Measurements from ENCODE around the gene IMPDH2.

DNA sequence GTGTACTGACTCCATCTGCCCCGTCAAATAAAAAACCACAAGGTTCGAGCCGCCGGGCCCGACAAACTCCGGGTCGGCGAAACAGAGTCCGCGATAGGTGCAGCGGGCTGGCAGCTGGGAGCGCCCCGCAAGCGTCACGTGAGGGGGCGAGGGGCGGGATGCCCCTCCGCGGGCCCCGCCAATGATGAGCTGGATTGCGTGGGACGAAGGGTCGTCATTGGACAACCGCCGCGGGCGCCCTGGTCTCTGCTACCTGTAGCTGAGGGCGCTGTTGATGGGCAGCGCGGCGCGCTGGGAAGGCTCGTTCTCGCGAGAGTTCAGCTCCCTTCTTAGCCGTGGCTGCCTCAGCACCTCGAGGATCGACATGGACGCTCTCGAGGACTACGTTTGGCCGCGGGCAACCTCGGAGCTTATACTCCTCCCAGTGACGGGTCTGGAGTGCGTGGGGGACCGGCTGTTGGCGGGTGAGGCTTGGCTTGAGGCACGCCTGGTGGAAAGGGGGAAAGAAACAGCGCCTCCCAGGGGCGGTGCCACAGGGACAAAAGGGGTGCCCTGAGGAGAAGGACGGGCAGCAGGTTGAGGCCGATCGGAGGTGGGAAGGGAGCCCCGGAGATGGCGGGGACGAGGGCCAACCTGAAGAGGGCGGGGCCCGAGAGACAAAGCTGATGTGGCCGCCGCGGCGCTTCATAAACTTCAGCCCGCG, 22.0 kb downstream of the IMPDH2 start, which contains the start of gene WDR6:
- TF ChIP-seq CTCF (IDR thresholded peaks at IDR 0.05) (peak; percentile 33 to 68 (median 56)), POLR2A (IDR thresholded peaks at IDR 0.05) (no peak)

All from testis (tissue), 2 donors.